H1 (cell line): Measurements from ENCODE around the gene ETDB.

Experiments used
- ATF2 ChIP-seq: IDR thresholded peaks from 2 replicates; pipeline ENCODE4 v1.6.1; 2012; ENCODE audit warnings: low read length, inconsistent platforms
- CBX5 ChIP-seq: fragments of 300-800, 300-1000 bp; sonication (generic); IDR thresholded peaks from 2 replicates; pipeline ENCODE4 v1.7.1; 2016; ENCODE audit warnings: antibody characterized with exemption, low read length, low read depth
- CTCF ChIP-seq, 3 experiments: IDR thresholded peaks; 1 replicate in 2 of 3; 2 replicates in 1 of 3; pipeline versions ENCODE4 v1.5.1 to v1.6.1; 2011; ENCODE audit warnings: low read length in 3 of 3, mild to moderate bottlenecking in 3 of 3, inconsistent platforms in 2 of 3, low read depth in 1 of 3, moderate library complexity in 1 of 3; ENCODE audit not compliant: insufficient read depth in 1 of 3; ENCODE audit errors: control extremely low read depth in 1 of 3
- EZH2 ChIP-seq: fragments of 200-600 bp; sonication (generic); IDR thresholded peaks from 2 replicates; pipeline ENCODE4 v1.7.1; 2012; ENCODE audit warnings: low read depth, mild to moderate bottlenecking, moderate library complexity, low read length, inconsistent platforms; ENCODE audit not compliant: severe bottlenecking
- JUN ChIP-seq: IDR thresholded peaks from 2 replicates; pipeline ENCODE4 v1.6.1; 2011; ENCODE audit warnings: low read depth, mild to moderate bottlenecking, improper control_type of control experiment, low read length
- MAX ChIP-seq: IDR thresholded peaks from 2 replicates; pipeline ENCODE4 v1.6.1; 2012; ENCODE audit warnings: inconsistent platforms
- POLR2AphosphoS5 ChIP-seq: IDR thresholded peaks from 2 replicates; pipeline ENCODE4 v1.6.1; 2011; ENCODE audit warnings: low read depth, low read length
- SP1 ChIP-seq: IDR thresholded peaks from 2 replicates; pipeline ENCODE4 v1.6.1; 2011; ENCODE audit warnings: low read depth, low read length
- SP2 ChIP-seq: IDR thresholded peaks from 2 replicates; pipeline ENCODE4 v1.6.1; 2012; ENCODE audit warnings: mild to moderate bottlenecking, low read length, inconsistent platforms
- TAF1 ChIP-seq: IDR thresholded peaks from 2 replicates; pipeline ENCODE4 v1.6.1; 2011; ENCODE audit warnings: mild to moderate bottlenecking, low read depth, low read length

GRCh38 chrX:135112743-135113142, 7.6 kb downstream of the ETDB start:
- TF ChIP-seq JUN (no peak), SP2 (no peak), MAX (no peak), EZH2 (no peak), TAF1 (no peak), POLR2AphosphoS5 (no peak), CBX5 (no peak), SP1 (no peak), CTCF (IDR thresholded peaks at IDR 0.05; ENCODE audit: control extremely low read depth in 1 of 3, insufficient read depth in 1 of 3, low read depth in 1 of 3, low read length in 3 of 3) (no peak), ATF2 (no peak)
